Measurements from ENCODE around the gene FNBP1L. TPM values are rescaled to one million over a fixed set of nuclear protein-coding genes. Genes with fewer than 3 reads are reported as not detected.
A peak's percentile ranks its signal among the peaks of the same experiment; 100 is the strongest.

FNBP1L gene
- total RNA-seq, 1 donor from 2014 or later: 40.6 TPM

GRCh38 chr1:93556291-93556690 lies 108.4 kb downstream of the FNBP1L start:
- no peak for TF ChIP-seq CTCF (IDR thresholded peaks at IDR 0.05)
- peaks cover 4% of the 10 kb centered on the region for H3K9me3 ChIP-seq
- peaks cover 14% of the 10 kb centered on the region for H3K36me3 ChIP-seq
- no peak for DNase-seq
- H3K4me3 ChIP-seq: no peak overlapping the region
- intact Hi-C loops (cut with DNase I): no loop called here
- no peak overlapping the region for H3K27ac ChIP-seq
- peaks cover 45% of the 10 kb centered on the region for H3K4me1 ChIP-seq
- no peak for ATAC-seq
- no peaks in the 10 kb centered on the region for H3K27me3 ChIP-seq (ENCODE audit: low read depth)

- peaks cover 20% of the 10 kb centered on the region for H3K4me1 ChIP-seq
- peaks cover 41% of the 10 kb centered on the region for H3K36me3 ChIP-seq
- no peak overlapping the region for H3K4me3 ChIP-seq
- no peaks in the 10 kb centered on the region for H3K27me3 ChIP-seq (ENCODE audit: low read depth)
- no peak for ATAC-seq
- peaks cover 4% of the 10 kb centered on the region for H3K9me3 ChIP-seq
- intact Hi-C loops (cut with DNase I): no loop called here
- no peak overlapping the region for H3K27ac ChIP-seq
- no peak for DNase-seq
- TF ChIP-seq CTCF (IDR thresholded peaks at IDR 0.05): no peak
These were observed 111.1 kb downstream of the FNBP1L start for GRCh38 chr1:93559045-93559444.

- Histone ChIP-seq H3K27me3 (ENCODE audit: low read depth) (no peaks in the 10 kb centered on the region), H3K4me3 (no peak overlapping the region), H3K4me1 (peaks cover 15% of the 10 kb centered on the region), H3K36me3 (peaks cover 46% of the 10 kb centered on the region), H3K27ac (no peak overlapping the region), H3K9me3 (peaks cover 4% of the 10 kb centered on the region)
- TF ChIP-seq CTCF (IDR thresholded peaks at IDR 0.05): no peak
- no peak for ATAC-seq
- intact Hi-C loops (cut with DNase I): no loop called here
- no peak for DNase-seq
These were observed 111.8 kb downstream of the FNBP1L start for GRCh38 chr1:93559695-93560094.

- no peak for DNase-seq
- Histone ChIP-seq H3K27ac (peak overlapping the region; percentile 63), H3K9me3 (no peaks in the 10 kb centered on the region), H3K36me3 (peaks cover 86% of the 10 kb centered on the region), H3K27me3 (ENCODE audit: low read depth) (no peaks in the 10 kb centered on the region), H3K4me3 (no peak overlapping the region), H3K4me1 (peaks cover 14% of the 10 kb centered on the region)
- intact Hi-C loops (cut with DNase I): no loop called here
- TF ChIP-seq CTCF (IDR thresholded peaks at IDR 0.05): no peak
- peak; percentile 55 to 57 for ATAC-seq
These were observed 117.7 kb downstream of the FNBP1L start for GRCh38 chr1:93565496-93566206.

GRCh38 chr1:93566227-93566626 lies 118.3 kb downstream of the FNBP1L start:
- peak; percentile 36 to 40 for ATAC-seq
- H3K4me1 ChIP-seq: peaks cover 14% of the 10 kb centered on the region
- no peak overlapping the region for H3K4me3 ChIP-seq
- peaks cover 88% of the 10 kb centered on the region for H3K36me3 ChIP-seq
- intact Hi-C loops (cut with DNase I): no loop called here
- no peaks in the 10 kb centered on the region for H3K27me3 ChIP-seq (ENCODE audit: low read depth)
- TF ChIP-seq CTCF (IDR thresholded peaks at IDR 0.05): no peak
- H3K27ac ChIP-seq: peak overlapping the region; percentile 63
- DNase-seq: no peak
- no peaks in the 10 kb centered on the region for H3K9me3 ChIP-seq

Measured in lower lobe of right lung (tissue), 2 donors.